ENCODE data around the gene SYN1.

GRCh38 chrX:47576021-47576898 lies 43.4 kb downstream of the SYN1 start:
- no peak for TF ChIP-seq CTCF (IDR thresholded peaks at IDR 0.05)
- TF ChIP-seq POLR2AphosphoS5 (IDR thresholded peaks at IDR 0.05) = no peak

Measured in sigmoid colon (tissue), 4 donors.